ENCODE measurements around the gene TMPO.

DNA sequence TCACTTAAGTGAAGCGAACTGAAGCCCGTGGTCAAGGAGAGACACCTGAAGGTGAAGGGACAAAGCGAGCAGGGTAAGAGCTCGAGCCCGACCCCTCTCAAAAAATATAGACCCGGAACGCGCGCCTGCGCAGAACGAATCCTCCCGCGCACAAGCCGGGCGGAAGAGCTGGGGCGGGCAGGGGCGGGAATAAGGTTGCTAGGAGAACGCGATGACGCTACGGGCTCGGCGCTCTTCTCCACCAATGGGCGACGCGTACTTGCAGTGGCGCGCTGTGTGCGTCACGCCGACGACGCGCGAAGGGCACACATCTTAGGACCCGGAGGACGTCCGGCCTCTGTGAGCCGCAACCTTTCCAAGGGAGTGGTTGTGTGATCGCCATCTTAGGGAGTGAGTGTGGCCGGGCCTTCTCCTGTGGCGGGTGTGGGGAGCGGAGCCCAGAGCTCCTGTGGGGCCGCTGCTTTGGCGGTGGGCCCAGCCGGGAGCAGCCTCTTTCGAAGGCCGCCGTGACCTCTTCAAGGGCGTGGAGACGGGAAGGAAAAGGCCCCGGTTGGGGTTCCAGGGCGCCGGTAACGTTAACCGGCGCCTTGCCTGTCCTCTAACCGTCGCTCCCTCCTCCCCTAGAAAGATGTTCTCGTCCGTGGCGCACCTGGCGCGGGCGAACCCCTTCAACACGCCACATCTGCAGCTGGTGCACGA, 78.1 kb downstream of the TMPO start, which contains the start of gene SLC25A3:
- TF ChIP-seq EZH2 (IDR thresholded peaks at IDR 0.05; ENCODE audit: insufficient read depth, poor library complexity, severe bottlenecking) (no peak), EZH2phosphoT487 (IDR thresholded peaks at IDR 0.05; ENCODE audit: insufficient read depth, low read depth) (no peak)
